Right lobe of liver (tissue), 4 donors: Measurements from ENCODE around the gene DDX6.

Experiments
- POLR2A ChIP-seq: fragments of 450-650 bp; IDR thresholded peaks from one replicate; pipeline ENCODE4 v1.6.1; 2017; ENCODE audit warnings: antibody characterized with exemption, mild to moderate bottlenecking
- TF ChIP-seq, protein P1 (sequence below), 4 donors: fragments of 200-600 bp in 3 of 4; fragments of 450-650 bp in 1 of 4; IDR thresholded peaks; one replicate each; pipeline versions ENCODE4 v1.5.1 to v1.8.0; 2016 to 2022; ENCODE audit warnings: antibody characterized with exemption in 4 of 4, mild to moderate bottlenecking in 2 of 4
- donor health status: DM: no; HTN: no; CAD: no.
- donor health status: DM: no; HTN: no; CAD: no.
- donor health status: DM: no; HTN: yes; CAD: no.

GRCh38 chr11:118797510-118797909, 6.5 kb upstream of the DDX6 start:
- TF ChIP-seq, protein P1, sequence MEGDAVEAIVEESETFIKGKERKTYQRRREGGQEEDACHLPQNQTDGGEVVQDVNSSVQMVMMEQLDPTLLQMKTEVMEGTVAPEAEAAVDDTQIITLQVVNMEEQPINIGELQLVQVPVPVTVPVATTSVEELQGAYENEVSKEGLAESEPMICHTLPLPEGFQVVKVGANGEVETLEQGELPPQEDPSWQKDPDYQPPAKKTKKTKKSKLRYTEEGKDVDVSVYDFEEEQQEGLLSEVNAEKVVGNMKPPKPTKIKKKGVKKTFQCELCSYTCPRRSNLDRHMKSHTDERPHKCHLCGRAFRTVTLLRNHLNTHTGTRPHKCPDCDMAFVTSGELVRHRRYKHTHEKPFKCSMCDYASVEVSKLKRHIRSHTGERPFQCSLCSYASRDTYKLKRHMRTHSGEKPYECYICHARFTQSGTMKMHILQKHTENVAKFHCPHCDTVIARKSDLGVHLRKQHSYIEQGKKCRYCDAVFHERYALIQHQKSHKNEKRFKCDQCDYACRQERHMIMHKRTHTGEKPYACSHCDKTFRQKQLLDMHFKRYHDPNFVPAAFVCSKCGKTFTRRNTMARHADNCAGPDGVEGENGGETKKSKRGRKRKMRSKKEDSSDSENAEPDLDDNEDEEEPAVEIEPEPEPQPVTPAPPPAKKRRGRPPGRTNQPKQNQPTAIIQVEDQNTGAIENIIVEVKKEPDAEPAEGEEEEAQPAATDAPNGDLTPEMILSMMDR (IDR thresholded peaks at IDR 0.05): no peak
- no peak for TF ChIP-seq POLR2A
